OCI-M2 (cell line): ENCODE data around the gene FHIT.

ENCODE experiments used
- DNase-seq: peaks from one replicate; lab custom pipeline; 2025; ENCODE audit not compliant: unreplicated experiment; lab: John Stamatoyannopoulos, UW

The FHIT gene

GRCh38 chr3:60028233-60028632 lies 1223.0 kb downstream of the FHIT start:
- DNase-seq = no peak

GRCh38 chr3:60027335-60027734 lies 1223.9 kb downstream of the FHIT start:
- no peak for DNase-seq

- DNase-seq = no peak
Measured at GRCh38 chr3:60025096-60026050, 1225.9 kb downstream of the FHIT start.

- no peak for DNase-seq
Measured at GRCh38 chr3:60024400-60024799, 1226.9 kb downstream of the FHIT start.

- DNase-seq = no peak
Measured at GRCh38 chr3:60023189-60023588, 1228.1 kb downstream of the FHIT start.

GRCh38 chr3:60017631-60018030 lies 1233.6 kb downstream of the FHIT start:
- DNase-seq = no peak

GRCh38 chr3:60015032-60015705 lies 1236.1 kb downstream of the FHIT start:
- DNase-seq = no peak

- DNase-seq = no peak
Measured at GRCh38 chr3:60013241-60013640, 1238.0 kb downstream of the FHIT start.

- DNase-seq = no peak
Measured at GRCh38 chr3:60011218-60011617, 1240.0 kb downstream of the FHIT start.

- no peak for DNase-seq
Measured at GRCh38 chr3:60010781-60011180, 1240.5 kb downstream of the FHIT start.

- DNase-seq = no peak
Measured at GRCh38 chr3:60009931-60010478, 1241.2 kb downstream of the FHIT start.

- no peak for DNase-seq
Measured at GRCh38 chr3:60001369-60001768, 1249.9 kb downstream of the FHIT start.

GRCh38 chr3:60000311-60001105 lies 1250.7 kb downstream of the FHIT start:
- DNase-seq = no peak

- DNase-seq = no peak
Measured at GRCh38 chr3:59998058-59998457, 1253.2 kb downstream of the FHIT start.

GRCh38 chr3:59997583-59997982 lies 1253.7 kb downstream of the FHIT start:
- DNase-seq = no peak

- no peak for DNase-seq
Measured at GRCh38 chr3:59996056-59996455, 1255.2 kb downstream of the FHIT start.

GRCh38 chr3:59995563-59995962 lies 1255.7 kb downstream of the FHIT start:
- DNase-seq = no peak

- no peak for DNase-seq
Measured at GRCh38 chr3:59994732-59995304, 1256.4 kb downstream of the FHIT start.

GRCh38 chr3:59992578-59992977 lies 1258.7 kb downstream of the FHIT start:
- no peak for DNase-seq

GRCh38 chr3:59990915-59991314 lies 1260.3 kb downstream of the FHIT start:
- no peak for DNase-seq

GRCh38 chr3:59982510-59982909 lies 1268.7 kb downstream of the FHIT start:
- DNase-seq = no peak
